ENCODE results near the gene ARAP2. TPM values are rescaled to one million over a fixed set of nuclear protein-coding genes. Genes with fewer than 3 reads are reported as not detected.
A peak's percentile ranks its signal among the peaks of the same experiment; 100 is the strongest.

The ARAP2 gene
- total RNA-seq, 1 experiment from 2014 or later = 12.0 TPM

DNA sequence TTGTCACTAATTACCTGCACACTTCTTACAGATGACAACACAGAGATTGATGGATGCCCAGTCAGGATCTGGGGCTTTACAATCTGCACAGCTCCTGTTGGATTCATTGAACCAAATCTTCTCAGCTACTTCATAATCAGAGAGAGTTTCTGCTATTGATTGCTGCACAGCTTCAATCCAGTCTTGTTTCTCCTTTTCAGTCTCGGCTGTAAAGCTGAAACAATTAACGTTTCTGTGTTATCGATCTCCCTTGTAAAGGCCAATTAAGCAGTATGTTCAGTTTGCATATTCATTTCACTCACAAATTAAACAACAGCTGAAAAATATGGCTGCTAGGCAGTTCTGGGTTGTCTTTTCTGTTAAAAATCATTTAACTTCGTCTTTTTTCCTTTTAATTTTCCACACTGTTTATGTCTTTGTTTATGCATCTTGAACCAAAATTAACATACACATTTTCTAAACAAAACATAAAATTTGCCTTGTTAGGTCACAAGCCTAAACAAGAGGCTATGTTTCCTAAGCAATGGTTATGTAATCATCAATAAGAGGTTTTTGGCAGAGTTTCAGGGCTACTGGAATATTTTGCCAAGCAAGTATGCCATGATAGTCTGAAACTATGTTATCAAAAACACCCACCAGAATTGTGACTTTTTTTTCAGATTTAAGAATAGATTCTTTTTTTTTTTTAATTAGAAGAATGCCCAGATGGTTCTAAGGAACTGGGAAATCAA is 79.2 kb downstream of the ARAP2 start:
- no peaks in the 10 kb centered on the region for H3K9me3 Mint-ChIP-seq (ENCODE audit: unreplicated experiment)
- DNase-seq (ENCODE audit: unreplicated experiment) = peak; percentile 43
- no TSS peak for BruUV-seq (replicated peaks)
- CTCF ChIA-PET = no interaction called here
- H3K27me3 Mint-ChIP-seq (ENCODE audit: insufficient read depth, unreplicated experiment) = no peaks in the 10 kb centered on the region
- peaks cover 9% of the 10 kb centered on the region for H3K4me1 Mint-ChIP-seq (ENCODE audit: insufficient read depth, unreplicated experiment)
- H3K4me3 Mint-ChIP-seq (ENCODE audit: unreplicated experiment) = no peak overlapping the region
- POLR2A ChIA-PET = interaction anchor here (0.5 kb wide), 1 partner anchor 151 kb away, joined by 3 read pairs; no protein-coding TSS in a partner anchor
- H3K36me3 Mint-ChIP-seq (ENCODE audit: insufficient read depth, unreplicated experiment) = peaks cover 5% of the 10 kb centered on the region
- TF ChIP-seq, protein P1, sequence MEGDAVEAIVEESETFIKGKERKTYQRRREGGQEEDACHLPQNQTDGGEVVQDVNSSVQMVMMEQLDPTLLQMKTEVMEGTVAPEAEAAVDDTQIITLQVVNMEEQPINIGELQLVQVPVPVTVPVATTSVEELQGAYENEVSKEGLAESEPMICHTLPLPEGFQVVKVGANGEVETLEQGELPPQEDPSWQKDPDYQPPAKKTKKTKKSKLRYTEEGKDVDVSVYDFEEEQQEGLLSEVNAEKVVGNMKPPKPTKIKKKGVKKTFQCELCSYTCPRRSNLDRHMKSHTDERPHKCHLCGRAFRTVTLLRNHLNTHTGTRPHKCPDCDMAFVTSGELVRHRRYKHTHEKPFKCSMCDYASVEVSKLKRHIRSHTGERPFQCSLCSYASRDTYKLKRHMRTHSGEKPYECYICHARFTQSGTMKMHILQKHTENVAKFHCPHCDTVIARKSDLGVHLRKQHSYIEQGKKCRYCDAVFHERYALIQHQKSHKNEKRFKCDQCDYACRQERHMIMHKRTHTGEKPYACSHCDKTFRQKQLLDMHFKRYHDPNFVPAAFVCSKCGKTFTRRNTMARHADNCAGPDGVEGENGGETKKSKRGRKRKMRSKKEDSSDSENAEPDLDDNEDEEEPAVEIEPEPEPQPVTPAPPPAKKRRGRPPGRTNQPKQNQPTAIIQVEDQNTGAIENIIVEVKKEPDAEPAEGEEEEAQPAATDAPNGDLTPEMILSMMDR (IDR thresholded peaks at IDR 0.05; ENCODE audit: unreplicated experiment) = no peak
- H3K27ac Mint-ChIP-seq (ENCODE audit: low read depth, unreplicated experiment) = no peak overlapping the region
- intact Hi-C loops (cut with micrococcal nuclease) = no loop called here

DNA sequence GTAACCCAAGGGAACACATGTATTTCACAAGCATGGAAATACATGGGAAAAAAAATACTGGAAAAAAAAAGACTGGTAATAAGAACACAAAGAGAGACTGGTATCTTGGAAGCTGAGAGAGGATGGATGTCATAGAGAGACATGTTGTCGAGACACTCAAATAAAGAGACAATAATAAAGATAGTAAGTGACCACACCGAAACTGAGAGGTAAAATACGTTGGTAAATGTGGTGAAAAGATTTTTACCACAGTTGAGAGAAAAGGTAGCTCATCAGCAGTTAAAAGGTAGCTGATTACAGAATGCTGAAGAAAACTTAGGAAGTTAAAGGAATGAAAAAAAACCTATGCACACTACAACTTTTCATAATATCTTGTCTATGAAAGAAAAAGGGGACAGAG is 81.1 kb downstream of the ARAP2 start:
- no TSS peak for BruUV-seq (replicated peaks)
- Mint-ChIP-seq H3K27me3 (ENCODE audit: insufficient read depth, unreplicated experiment) (no peaks in the 10 kb centered on the region), H3K27ac (ENCODE audit: low read depth, unreplicated experiment) (no peak overlapping the region), H3K4me1 (ENCODE audit: insufficient read depth, unreplicated experiment) (peaks cover 5% of the 10 kb centered on the region), H3K4me3 (ENCODE audit: unreplicated experiment) (no peak overlapping the region), H3K36me3 (ENCODE audit: insufficient read depth, unreplicated experiment) (peaks cover 15% of the 10 kb centered on the region), H3K9me3 (ENCODE audit: unreplicated experiment) (no peaks in the 10 kb centered on the region)
- ChIA-PET CTCF (no interaction called here), POLR2A (no interaction called here)
- TF ChIP-seq, protein P1 (IDR thresholded peaks at IDR 0.05; ENCODE audit: unreplicated experiment) = no peak
- no peak for DNase-seq (ENCODE audit: unreplicated experiment)
- intact Hi-C loops (cut with micrococcal nuclease) = no loop called here

DNA sequence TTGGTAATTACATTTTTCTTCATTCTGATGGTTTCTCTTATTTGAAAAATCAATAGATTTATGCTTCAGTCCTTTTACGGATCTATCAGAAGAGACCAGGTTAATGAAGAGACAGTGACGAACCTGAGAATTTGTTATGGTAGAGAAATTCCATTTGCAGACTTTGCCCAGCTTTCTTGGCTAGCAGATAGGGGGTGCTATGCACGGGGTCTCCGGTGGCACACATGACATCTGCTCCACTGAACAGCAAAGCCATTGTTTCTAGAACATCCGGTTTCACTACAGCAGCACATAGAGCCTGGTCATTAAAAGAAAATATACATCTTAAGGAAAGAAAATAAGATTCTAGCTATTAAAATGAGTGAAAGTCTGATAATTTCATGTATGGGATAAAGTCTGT is 85.1 kb downstream of the ARAP2 start:
- H3K4me1 Mint-ChIP-seq (ENCODE audit: insufficient read depth, unreplicated experiment) = no peaks in the 10 kb centered on the region
- ChIA-PET CTCF (interaction anchor here (0.6 kb wide), 1 partner anchor 1761 kb away, joined by 5 read pairs; no protein-coding TSS in a partner anchor), POLR2A (interaction anchor here (0.7 kb wide), 1 partner anchor 452 kb away, joined by 4 read pairs; no protein-coding TSS in a partner anchor)
- intact Hi-C loops (cut with micrococcal nuclease) = no loop called here
- TF ChIP-seq, protein P1 (IDR thresholded peaks at IDR 0.05; ENCODE audit: unreplicated experiment) = no peak
- BruUV-seq (replicated peaks) = no TSS peak
- no peak overlapping the region for H3K4me3 Mint-ChIP-seq (ENCODE audit: unreplicated experiment)
- H3K27me3 Mint-ChIP-seq (ENCODE audit: insufficient read depth, unreplicated experiment) = no peaks in the 10 kb centered on the region
- peaks cover 20% of the 10 kb centered on the region for H3K36me3 Mint-ChIP-seq (ENCODE audit: insufficient read depth, unreplicated experiment)
- H3K27ac Mint-ChIP-seq (ENCODE audit: low read depth, unreplicated experiment) = no peak overlapping the region
- no peak for DNase-seq (ENCODE audit: unreplicated experiment)
- no peaks in the 10 kb centered on the region for H3K9me3 Mint-ChIP-seq (ENCODE audit: unreplicated experiment)

DNA sequence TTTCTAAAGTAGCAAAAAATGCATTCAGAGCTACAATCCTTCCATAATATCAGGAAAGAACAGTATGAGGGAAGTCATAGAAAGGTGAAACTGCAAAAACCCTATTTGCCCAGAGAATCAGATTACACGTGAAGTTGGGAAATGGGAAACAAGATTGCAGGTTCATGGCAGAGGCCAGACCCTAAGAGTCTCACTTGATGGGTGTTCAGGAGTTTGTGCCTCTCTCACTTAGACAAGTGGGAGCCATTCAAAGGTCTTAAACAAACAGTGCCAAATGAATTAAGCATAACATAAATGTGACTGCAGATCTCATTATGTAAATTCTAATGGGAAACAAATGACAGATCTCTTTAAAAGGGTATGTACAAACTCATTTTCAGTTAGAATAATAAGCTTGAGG is 91.6 kb downstream of the ARAP2 start:
- no peaks in the 10 kb centered on the region for H3K4me1 Mint-ChIP-seq (ENCODE audit: insufficient read depth, unreplicated experiment)
- TF ChIP-seq, protein P1 (IDR thresholded peaks at IDR 0.05; ENCODE audit: unreplicated experiment) = no peak
- no peaks in the 10 kb centered on the region for H3K9me3 Mint-ChIP-seq (ENCODE audit: unreplicated experiment)
- no TSS peak for BruUV-seq (replicated peaks)
- ChIA-PET CTCF (interaction anchor here (0.9 kb wide), 2 partner anchors 15 to 63 kb away, joined by 3 read pairs; no protein-coding TSS in a partner anchor), POLR2A (interaction anchor here (0.5 kb wide), 1 partner anchor 41 kb away, joined by 3 read pairs; no protein-coding TSS in a partner anchor)
- no peaks in the 10 kb centered on the region for H3K27me3 Mint-ChIP-seq (ENCODE audit: insufficient read depth, unreplicated experiment)
- peaks cover 5% of the 10 kb centered on the region for H3K36me3 Mint-ChIP-seq (ENCODE audit: insufficient read depth, unreplicated experiment)
- no peak overlapping the region for H3K27ac Mint-ChIP-seq (ENCODE audit: low read depth, unreplicated experiment)
- intact Hi-C loops (cut with micrococcal nuclease) = no loop called here
- H3K4me3 Mint-ChIP-seq (ENCODE audit: unreplicated experiment) = no peak overlapping the region
- DNase-seq (ENCODE audit: unreplicated experiment) = no peak

All from MCF 10A (cell line).